NCI-H1092 (cell line): ENCODE measurements around the gene C10orf95.
"Not testable (repeated sequence)": the region's sequence is repeated elsewhere in the genome, so short reads cannot be mapped to it uniquely, and the experiment has no call there.

Experiments used
- DNase-seq: peaks from one replicate; lab custom pipeline; 2025; lab: John Stamatoyannopoulos, UW

The C10orf95 gene

GRCh38 chr10:102463983-102464382 lies 12.6 kb upstream of the C10orf95 start:
- no peak for DNase-seq

GRCh38 chr10:102462512-102463054 lies 11.2 kb upstream of the C10orf95 start:
- no peak for DNase-seq

GRCh38 chr10:102461187-102462054 lies 10.1 kb upstream of the C10orf95 start:
- DNase-seq = peak; percentile 85

GRCh38 chr10:102460836-102461186 lies 9.5 kb upstream of the C10orf95 start:
- no peak for DNase-seq

DNA sequence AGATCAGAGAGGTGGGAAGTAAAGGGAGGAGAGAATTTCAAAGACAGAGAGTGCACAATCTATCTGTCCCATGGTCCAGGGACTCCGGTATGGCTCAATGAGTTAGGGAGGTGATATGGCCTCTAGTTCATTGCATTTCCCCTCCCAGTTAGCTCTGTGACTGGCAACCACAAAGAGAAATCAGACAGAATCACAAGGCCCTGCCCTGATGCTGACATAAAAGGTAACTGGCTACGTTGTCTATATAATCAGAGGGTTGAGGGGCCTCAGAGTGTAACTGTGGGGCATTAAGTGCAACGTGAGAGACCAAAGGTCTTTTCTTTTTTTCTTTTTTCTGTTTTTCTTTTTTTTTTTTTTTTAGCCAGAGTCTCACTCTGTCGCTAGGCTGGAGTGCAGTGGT lies 7.3 kb upstream of the C10orf95 start:
- no peak for DNase-seq

GRCh38 chr10:102457591-102458150 lies 6.3 kb upstream of the C10orf95 start:
- DNase-seq = no peak

GRCh38 chr10:102455893-102456471 lies 4.6 kb upstream of the C10orf95 start:
- no peak for DNase-seq

DNA sequence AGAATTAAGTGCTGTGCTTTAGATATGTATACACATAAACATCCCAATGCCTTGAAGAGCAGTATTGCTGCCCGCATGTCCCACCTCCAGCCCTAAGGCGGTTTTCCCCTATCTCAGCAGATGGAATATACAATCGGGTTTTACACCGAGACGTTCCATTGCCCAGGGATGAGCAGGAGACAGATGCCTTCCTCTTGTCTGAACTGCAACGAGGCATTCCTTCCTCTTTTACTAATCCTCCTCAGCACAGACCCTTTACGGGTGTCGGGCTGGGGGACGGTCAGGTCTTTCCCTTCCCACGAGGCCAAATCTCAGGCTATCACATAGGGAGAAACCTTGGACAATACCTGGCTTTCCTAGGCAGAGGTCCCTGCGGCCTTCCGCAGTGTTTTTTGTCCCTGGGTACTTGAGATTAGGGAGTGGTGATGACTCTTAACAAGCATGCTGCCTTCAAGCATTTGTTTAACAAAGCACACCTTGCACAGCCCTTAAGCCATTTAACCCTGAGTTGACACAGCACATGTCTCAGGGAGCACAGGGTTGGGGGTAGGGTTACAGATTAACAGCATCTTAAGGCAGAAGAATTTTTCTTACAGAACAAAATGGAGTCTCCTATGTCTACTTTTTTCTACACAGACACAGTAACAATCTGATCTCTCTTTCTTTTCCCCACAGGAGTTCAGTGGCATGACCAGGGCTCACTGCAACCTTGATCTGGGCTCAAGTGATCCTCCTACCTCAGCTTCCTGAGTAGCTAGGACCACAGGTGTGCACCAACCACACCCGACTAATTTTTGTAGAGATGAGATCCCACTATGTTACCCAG lies 3.5 kb upstream of the C10orf95 start:
- DNase-seq = not testable (repeated sequence)

DNA sequence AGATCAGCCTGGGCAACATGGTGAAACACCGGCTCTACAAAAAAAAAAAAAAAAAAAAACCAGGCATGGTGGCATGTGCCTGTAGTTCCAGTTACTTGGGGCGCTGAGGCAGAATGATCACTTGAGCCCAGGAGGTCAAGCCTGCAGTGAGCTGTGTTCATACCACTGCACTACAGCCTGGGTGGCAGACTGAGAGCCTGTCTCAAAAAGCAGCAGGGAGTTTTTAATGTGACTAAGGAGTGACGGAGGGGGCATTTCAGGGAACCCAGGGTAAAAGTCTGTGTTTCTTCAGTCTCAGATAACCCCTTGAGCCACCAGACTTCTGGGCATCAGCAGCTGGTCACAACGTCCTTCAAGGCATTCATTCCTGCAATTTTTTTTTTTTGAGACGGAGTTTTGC lies 2.2 kb upstream of the C10orf95 start:
- no peak for DNase-seq

DNA sequence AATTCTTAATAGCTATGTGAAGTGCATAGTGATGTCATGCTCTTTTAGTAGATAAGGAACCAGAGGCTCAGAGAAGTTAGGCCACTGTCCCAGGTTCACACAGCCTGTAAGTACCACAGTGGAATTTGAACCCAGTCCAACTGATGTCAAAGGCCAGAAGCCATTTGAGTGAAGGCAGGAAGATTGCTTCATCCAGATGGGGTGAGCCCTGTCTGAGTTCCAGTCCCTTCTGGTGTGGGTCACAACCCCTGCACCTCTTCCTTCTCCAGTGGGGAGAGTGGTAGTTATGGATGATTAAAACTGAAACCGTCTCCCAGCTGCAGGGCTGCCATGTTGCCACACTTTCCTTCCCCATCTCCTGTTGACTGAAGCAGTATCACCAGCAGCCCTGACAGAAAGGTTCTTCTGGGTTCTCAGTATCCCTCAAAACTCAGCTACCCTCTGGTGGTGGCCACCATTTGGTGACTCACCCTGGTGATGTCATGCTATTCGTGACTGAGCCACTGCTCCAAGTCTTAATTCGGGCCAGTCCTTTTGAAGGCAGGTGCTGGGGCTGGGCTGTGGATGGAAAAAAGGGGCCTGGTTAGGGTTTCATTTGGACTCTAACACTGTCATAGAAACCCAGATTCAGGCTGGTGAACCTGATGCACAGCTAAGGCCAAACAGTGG lies 1.5 kb upstream of the C10orf95 start:
- no peak for DNase-seq

- DNase-seq = peak; percentile 60
Measured at GRCh38 chr10:102450374-102451104, 804 bp downstream of the C10orf95 start.

GRCh38 chr10:102450124-102450373 lies 1.3 kb downstream of the C10orf95 start:
- DNase-seq = no peak

DNA sequence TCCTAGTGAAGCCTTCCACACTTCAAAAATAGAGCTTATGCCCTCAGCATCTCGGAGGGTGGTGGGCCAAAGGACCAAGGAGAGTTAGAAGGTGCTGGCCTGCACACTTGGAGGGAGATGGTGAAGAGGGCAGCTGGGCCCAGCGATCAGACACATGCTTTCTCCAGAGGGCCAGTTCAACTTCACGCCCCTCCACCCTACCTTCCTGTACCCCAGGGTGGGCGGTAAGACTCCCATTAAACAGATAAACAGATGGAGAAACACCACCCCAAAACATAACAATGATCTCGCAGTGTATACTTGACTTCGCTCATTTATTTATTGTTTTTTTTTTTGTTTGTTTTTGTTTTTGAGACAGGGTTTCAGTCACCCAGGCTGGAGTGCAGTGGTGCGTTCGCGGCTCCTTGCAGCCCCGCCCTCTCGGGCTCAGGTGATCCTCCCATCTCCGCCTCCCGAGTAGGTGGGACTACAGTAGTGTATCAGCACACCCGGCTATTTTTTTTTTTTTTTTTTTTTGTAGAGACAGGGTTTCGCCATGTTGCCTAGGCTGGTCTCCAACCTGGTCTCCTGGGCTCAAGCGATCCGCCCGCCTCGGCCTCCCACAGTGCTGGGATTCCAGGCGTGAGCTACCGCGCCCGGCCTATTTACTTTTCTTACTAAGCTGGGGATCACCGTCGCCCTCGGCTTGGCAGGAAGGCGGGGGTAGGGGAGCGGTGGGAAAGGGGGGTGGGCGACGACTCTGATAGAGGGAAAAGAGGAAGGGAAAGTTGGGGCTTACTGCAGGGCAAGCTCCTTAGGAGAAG lies 1.8 kb downstream of the C10orf95 start:
- DNase-seq = peak; percentile 54

DNA sequence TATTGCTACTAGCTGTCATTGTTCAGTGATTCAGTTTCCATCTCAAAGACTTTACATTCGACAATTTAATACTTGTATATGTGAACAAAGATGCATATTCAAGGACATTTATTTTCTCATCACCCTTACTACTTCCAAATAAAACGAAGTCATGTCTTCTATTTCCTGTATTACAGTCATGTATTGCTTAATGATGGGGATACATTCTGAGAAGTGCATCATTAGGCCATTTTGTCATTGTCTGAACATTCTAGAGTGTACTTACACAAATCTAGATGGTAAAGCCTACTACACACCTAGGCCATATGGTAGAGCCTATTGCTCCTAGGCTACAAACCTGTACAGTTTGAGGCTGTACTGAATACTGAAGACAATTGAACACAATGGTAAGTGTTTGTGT lies 6.5 kb downstream of the C10orf95 start:
- DNase-seq = no peak

DNA sequence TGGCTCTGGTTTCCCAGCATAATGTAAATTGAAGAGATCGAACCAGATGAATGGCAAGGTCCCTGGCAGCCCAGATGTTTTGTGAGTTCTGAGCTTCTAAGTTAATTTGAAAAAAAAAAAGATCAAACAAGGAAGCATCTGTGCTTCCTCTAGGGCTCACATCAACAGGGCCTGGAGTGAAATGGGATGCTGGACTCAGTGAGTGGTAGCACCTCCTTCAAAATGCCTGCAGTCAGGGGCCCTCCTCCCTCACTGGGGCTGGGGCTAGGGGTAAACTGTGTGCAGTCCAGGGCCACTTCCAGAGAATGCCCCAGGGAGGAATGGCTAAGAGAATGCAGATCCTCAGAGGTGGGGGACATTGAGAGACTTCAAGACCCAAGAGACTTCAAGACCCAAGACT lies 13.0 kb downstream of the C10orf95 start:
- DNase-seq = no peak

- no peak for DNase-seq
Measured at GRCh38 chr10:102437515-102437914, 13.8 kb downstream of the C10orf95 start.

- no peak for DNase-seq
Measured at GRCh38 chr10:102436312-102436711, 15.0 kb downstream of the C10orf95 start.

DNA sequence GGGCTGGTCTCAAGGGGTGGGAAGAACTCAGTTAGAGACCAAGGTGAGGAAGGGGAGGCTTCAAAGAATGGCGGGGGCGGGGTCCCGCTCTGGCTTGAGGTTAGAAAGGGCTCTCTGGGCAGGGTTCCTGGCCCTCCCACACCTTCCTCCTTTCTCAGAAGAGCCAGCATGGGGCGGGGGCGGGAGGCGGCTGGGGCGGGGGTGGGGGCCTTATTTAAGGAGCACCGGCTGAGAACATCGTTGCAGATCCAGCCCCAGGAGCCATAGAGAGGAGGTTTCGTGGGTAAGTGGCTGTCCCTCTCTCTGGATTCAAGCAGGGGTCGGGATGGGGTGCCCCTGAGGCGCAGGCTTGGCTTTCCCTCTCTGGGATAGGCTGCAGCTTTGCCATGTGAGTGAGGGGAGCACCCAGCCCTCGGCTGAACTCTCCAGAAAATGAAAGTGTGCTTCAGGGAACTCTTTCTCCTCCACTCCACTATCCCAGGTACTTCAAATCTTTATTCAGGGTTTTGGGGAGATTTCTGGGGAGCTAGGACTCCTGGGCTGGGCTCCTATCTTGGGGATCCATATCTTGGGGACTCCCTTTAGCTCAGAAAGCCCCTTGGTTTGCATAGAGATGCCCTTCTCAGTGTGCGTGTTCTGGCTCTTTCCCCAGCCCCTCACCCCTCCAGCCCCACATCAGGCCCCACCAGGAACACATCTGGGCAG lies 15.7 kb downstream of the C10orf95 start:
- no peak for DNase-seq

GRCh38 chr10:102435133-102435497 lies 16.2 kb downstream of the C10orf95 start:
- DNase-seq = no peak
